Posterior cingulate gyrus (tissue), 11 donors: ENCODE data around the gene KRTAP4-8.
"Not testable (repeated sequence)": the region's sequence is repeated elsewhere in the genome, so short reads cannot be mapped to it uniquely, and the experiment has no call there.

Experiments
- DNase-seq, 10 donors: peaks; one replicate each; pipeline versions ENCODE4 v3.0.0 to v3.0.0-alpha.2; 2020 to 2021; ENCODE audit warnings: mixed read lengths in 3 of 10
- intact Hi-C: fragments of 100-400 bp; cut with DNase I; formaldehyde crosslinking; loops from one replicate; pipeline ENCODE4 v1.15.1; 2023

KRTAP4-8 gene

DNA sequence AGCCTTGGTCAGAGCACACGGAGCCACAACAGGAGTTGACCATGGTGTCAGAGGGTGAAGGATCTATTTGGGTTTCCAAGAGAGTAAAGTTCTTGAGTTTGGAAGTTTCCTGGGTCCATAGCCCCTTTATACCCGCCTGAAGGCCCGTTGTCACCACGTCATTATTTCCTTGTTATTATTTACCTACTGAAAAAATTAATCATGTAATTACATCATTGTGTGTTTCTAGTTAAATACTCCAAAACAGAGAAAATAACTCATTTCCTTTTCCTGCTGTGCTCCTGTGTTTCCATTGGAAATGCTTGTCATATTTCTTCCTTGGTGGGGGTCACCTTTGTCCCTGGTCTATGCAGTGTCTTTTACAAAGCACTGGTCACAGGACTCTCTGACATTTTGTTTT, at the start of gene KRTAP4-8:
Gene KRTAP4-8 (minus strand): TSS at position 101 of the 400 bp plus-strand sequence. CDS start 58 bp downstream, at position 43.
- intact Hi-C loops = no loop called here
- no peak for DNase-seq

DNA sequence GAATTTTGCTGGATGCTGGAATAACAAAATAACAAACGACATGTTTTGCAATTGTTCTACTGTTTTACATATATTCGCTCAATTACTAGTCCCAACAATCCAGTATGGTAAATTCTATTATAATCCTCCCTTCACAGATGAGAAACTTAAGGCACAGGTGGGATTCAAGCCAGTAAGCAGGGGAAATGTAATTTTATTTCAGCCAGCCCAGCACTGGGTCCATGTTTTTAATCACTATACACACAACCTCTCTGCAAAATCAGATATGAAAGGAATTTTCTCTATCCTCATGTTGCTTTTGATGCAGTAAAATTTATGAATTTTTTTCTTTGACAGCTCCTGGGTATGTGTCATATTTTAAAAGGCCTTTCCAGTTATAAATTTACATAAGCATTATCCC, 47.3 kb upstream of the KRTAP4-8 start:
- intact Hi-C loops = no loop called here
- DNase-seq = no peak

DNA sequence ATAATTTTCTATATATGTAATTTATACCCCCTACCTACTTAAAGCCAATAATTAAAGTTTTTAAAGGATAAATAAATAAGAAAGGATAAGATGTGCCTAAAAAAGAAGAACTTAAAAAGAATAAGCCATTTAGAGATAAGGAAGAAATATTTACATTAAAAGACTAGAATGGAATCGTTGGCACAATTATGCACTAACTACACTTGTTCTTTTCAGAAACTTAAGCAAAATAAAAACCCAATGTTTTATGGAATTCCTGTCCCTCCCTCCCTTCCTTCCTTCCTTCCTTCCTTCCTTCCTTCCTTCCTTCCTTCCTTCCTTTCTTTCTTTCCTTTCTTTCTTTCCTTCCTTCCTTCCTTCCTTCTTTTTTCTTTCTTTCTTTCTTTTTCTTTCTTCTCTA, 46.9 kb upstream of the KRTAP4-8 start:
- DNase-seq = no peak
- intact Hi-C loops = no loop called here

DNA sequence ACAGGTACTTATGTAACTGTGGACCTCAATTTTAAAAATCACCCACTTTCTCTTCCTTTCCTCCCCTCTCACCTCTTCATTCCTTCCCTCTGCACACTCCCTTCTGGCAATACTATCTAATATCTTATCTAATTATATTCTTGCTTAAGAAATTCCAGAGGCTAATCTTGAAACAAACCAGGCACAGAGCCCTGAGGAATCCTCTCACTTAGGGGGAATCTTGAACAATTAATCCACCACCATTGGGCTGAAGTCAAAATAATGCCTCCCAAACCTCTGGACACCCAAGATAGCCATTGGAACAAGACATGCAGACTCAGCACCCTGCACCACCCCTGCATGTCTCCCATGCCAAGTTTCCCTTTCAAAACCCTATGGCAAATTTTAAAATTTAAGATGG, 43.4 kb upstream of the KRTAP4-8 start:
- intact Hi-C loops = no loop called here
- DNase-seq = no peak

DNA sequence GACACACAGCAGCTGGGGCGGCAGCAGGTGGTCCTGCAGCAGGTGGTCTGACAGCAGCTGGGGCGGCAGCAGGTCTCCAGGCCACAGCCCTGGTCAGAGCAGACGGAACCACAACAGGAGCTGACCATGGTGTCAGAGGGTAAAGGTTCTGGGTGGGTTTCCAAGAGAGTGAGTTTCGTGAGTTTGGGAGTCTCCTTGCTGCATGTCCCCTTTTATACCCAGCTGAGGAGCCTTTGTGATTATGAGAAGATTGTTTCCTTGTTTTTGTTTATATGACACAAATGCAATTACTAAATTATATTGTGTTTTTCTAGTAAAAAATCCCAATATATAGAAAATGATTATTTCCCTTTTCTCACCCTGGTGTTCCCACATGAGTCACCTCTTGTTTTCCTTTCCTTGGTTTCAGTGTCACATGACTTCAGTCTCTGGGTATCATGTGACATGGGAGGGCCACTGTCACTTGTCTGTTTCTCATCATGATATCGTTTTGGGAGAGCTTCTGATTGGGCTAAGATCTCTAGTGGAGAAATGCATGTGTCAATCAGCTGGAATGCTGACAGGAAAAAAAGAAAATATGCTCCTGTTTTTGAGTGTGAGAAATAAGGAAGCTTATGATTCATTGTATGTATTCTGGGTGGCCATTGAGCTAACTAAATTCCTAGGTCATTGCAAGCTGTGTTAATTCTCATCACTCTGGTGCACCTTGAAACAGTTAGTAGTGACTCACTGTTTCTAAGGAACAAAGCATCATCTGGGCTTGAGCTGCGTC, 42.6 kb upstream of the KRTAP4-8 start, which contains the start of gene KRTAP4-6:
Gene KRTAP4-6 (minus strand): TSS at position 185 of the 772 bp plus-strand sequence. CDS start 57 bp downstream, at position 128.
- intact Hi-C loops = no loop called here
- DNase-seq = no peak

DNA sequence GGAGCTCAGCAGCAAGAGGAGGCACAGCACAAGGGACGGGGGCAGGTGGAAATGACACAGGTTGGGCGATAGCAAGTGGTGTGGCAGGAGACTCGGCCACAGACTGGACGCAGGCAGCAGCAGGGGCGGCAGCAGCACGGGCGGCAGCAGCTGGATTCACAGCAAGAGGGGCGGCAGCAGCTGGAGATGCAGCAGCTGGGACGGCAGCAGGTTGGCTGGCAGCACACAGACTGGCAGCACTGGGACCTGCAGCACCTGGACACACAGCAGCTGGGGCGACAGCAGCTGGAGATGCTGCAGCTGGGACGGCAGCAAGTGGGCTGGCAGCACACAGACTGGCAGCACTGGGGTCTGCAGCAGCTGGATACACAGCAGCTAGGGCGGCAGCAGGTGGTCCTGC, 41.9 kb upstream of the KRTAP4-8 start:
- peak in 1 of 10 donors; percentile 55 for DNase-seq
- intact Hi-C loops = not testable (repeated sequence)

DNA sequence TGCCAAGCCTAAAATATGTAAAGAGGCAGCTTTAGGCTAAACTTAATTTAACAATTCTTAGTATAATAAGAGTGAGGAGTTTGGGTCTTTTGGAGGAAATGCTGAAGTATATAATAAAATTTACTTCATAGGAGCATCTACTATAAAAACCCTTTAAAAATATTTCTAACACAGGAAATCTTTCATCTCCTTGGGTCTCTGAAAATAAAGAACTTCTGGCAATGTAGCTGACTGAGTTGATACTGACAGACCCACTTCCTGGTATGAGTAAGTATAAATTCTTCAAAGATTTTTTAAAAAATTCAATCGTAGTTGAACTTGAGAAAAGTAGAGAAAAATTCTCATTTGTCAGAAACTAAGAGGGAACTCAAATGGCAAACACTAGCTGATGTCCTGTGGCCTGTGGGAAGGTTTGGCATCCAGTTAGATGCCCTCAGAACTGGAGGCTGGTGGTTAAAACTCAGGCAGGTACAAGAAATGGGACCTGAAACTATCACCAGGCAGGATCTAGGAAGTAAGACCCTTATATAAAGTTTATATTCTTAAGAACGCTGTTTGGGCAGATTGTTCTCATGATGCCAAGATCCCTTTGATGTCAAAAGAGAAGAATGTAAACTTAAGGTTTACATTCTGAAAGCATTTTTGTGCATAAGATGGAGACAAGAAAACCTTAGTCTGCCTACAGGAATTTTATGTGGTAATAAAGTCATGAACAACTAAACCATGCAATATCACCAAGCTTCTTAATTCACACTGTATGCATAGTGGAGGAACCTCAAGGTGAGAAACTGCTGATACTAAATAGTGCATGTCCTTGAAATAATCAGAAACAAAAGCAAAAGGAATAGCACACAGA, 36.2 kb upstream of the KRTAP4-8 start:
- DNase-seq = no peak
- intact Hi-C loops = no loop called here

DNA sequence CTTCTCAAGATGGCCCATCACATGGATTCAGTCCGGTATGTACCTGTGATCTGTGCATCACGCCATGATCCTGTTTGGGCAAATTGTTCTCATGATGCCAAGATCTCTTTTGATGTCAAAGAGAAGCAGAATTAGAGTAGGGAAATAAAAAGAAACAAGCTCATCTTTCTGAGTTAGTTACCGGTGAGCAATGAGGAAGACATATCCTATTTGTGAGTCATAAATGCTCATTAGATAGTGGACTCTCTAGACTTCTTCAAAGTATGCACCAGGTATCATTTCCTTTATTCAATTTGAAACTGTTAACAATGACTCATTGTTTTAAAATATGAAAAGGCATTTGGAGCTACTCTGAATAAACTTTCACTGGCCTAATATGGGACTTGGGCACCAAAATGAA, 34.0 kb upstream of the KRTAP4-8 start:
- no peak for DNase-seq
- intact Hi-C loops = no loop called here

DNA sequence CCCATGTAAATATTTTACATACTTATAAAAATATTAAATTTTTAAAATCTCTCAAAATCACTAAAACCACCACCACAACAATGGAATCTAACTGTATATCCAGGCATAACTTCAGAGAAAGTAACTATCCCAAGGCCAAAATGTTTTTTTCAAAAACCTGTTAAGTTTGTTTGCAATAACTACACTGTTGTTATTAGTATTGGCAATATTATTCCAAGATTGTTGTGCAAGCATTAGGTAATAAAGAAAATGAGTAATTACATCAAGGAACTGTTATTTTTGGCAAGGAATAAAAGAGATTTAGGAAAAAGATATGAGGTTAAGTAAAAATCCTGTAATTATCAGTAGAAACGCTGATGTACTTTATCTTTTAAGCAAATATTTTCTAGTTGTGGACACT, 29.4 kb upstream of the KRTAP4-8 start:
- intact Hi-C loops = no loop called here
- no peak for DNase-seq

DNA sequence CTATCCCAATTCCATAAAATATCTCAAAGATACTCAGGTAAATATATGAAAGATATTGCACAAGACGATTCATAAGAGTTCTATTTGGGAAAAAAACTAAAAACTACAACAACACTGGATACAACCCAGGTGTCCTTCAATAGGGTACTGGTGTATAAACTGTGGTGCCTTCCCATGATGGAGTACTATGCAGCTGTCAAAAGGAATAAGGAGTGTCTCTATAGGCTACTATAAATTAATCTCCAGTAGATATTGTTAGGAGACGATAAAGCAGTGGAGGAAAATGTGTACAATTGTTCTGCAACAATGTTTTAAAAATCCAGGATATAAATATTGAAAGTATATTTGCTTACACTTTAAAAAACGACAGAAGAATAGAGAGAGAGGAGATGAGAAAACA, 28.5 kb upstream of the KRTAP4-8 start:
- DNase-seq = no peak
- intact Hi-C loops = no loop called here

DNA sequence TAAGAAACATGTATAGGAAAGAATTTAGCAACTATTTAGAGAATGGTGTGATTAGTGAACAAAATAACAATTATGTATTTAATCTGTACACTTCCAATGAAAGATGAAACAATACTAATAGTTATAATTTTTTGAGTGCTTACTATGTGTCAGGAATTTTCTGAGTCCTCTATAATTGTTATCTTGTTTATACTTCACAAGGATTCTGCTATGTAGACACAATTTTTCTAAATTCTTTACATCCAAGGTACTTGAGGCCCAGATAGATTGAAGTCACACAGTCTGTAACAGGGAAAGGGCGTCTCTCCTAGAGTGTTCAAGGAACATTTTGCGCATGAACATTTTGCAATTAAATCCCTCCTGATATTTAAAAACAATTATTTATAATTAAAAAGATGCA, 27.1 kb upstream of the KRTAP4-8 start:
- intact Hi-C loops = no loop called here
- no peak for DNase-seq

DNA sequence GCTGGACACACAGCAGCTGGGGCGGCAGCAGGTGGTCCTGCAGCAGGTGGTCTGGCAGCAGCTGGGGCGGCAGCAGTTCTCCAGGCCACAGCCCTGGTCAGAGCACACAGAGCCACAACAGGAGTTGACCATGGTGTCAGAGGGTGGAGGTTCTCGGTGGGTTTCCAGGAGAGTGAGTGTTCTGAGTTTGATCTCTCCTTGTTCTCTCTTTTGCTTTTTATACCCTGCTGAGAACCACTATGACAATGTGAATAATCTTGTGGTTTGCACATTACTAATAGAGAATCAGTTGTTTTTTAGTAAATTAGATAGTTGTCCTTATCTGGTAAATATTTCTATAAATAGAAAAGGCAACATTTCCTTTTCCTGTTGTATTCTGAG, 26.0 kb upstream of the KRTAP4-8 start, which contains the start of gene KRTAP4-12:
Gene KRTAP4-12 (minus strand): TSS at position 192 of the 381 bp plus-strand sequence. CDS start 60 bp downstream, at position 132.
- intact Hi-C loops, DNase-seq: not testable (repeated sequence)

DNA sequence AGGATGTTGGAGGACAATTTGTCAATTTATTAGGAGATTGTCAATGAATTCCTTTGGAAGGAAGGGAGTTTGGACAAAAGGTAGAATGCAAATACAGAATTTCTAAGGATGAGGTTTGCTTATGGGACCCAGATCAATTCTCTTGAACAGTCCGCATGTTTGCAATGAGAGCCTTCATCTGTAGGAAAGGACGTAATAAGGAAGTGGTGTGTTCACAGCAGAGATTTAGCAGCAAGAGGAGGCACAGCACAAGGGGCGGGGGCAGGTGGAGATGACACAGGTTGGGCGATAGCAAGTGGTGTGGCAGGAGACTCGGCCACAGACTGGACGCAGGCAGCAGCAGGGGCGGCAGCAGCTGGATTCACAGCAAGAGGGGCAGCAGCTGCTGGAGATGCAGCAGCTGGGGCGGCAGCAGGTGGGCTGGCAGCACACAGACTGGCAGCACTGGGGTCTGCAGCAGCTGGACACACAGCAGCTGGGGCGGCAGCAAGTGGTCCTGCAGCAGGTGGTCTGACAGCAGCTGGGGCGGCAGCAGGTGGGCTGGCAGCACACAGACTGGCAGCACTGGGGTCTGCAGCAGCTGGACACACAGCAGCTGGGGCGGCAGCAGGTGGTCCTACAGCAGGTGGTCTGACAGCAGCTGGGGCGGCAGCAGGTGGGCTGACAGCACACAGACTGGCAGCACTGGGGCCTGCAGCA, 25.5 kb upstream of the KRTAP4-8 start:
- intact Hi-C loops, DNase-seq: not testable (repeated sequence)

DNA sequence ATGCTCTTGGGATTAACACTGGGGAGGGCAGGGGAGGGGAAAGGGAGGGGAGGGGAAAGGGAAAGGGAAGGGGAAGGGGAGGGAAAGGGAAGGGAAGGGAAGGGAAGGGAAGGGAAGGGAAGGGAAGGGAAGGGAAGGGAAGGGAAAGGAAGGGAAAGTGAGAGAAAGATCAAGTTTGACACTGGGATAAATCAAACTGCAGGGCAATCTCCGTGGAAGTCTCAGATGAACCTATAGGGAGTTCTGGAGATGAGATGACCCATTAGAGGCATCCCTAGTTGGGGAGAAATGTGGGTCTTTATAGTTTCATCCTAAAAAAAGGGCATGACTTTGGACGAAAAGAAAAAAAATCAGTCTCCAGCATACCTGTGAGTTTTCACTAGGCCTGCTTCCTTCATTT, 23.8 kb upstream of the KRTAP4-8 start:
- no peak for DNase-seq
- intact Hi-C loops = no loop called here

DNA sequence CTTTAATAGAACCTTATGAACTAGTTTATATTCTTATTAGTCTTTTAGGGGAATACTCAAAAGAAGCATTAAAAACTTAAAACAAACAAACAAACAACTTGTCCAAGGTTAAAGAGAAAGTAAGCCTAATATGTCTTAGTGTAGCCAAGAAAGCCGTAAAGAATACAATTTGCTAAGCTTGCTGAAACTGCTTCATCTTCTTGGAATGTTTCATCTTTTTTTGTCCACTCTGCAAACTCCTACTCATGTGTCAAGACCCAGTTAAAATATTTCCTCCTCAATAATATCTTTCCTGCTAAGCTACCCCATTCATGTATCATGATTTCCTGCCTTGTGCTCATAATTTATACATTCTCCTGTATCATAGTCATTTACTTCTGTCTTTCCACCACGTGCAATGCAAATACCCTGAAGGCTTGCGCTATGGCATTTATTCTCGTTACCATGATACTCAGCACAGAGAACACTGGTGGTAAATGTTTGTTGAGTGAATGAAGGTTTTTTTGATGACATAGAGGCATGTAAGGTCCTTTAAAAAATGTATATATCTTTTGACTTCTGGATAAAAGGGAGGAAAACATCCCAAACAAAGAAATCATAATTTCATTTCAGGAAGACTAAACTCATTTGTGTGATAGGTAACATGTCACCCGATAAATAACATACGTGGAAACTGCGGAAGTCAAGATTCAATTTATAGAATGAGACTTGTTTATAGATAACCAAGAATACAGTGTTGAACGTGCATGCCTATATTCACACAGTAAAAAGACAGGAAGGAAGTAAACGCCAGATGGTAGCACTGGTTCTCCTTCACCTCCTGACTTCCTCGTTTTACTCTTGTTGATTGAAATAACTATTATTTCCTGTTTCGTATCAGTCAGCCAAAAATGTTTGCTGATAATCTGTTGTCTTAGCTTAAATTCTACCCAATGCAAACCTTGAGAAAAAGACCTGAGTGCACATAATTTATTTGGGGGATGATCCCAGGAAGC, 22.1 kb upstream of the KRTAP4-8 start:
- DNase-seq = not testable (repeated sequence)

DNA sequence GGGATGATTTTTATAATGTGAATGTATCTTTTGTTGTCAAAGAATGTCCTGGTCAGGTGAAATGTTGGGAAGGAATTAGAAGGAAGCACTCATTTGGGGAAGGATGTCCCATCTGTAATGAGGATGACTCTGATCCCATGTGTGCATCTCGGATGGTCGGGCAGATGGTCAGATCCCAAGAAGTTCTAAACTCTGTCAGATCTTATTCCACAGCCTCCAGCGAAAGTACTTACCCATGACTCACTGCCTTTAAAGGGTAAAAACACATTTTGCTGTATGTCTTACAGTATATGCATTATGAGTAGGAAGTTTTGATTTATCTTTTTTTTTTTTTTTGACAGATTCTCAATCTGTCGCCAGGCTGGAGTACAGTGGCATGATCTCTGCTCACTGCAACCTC, 20.8 kb upstream of the KRTAP4-8 start:
- intact Hi-C loops = no loop called here
- no peak for DNase-seq

More for the DNA sequence above, 22.1 kb upstream of the KRTAP4-8 start:
- intact Hi-C loops = not testable (repeated sequence)

DNA sequence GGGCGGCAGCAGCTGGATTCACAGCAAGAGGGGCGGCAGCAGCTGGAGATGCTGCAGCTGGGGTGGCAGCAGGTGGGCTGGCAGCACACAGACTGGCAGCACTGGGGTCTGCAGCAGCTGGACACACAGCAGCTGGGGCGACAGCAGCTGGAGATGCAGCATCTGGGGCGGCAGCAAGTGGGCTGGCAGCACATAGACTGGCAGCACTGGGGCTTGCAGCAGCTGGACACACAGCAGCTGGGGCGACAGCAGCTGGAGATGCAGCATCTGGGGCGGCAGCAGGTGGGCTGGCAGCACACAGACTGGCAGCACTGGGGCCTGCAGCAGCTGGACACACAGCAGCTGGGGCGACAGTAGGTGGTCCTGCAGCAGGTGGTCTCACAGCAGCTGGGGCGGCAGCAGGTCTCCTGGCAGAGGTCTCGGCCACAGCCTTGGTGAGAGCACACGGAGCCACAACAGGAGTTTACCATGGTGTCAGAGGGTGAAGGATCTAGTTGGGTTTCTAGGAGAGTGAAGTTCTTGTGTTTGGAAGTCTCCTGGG, 20.0 kb upstream of the KRTAP4-8 start, which contains the start of gene KRTAP4-11:
Gene KRTAP4-11 (minus strand): TSS at position 528 of the 541 bp plus-strand sequence. CDS start 58 bp downstream, at position 470.
- DNase-seq = peak in 1 of 10 donors; percentile 70
- intact Hi-C loops = not testable (repeated sequence)

DNA sequence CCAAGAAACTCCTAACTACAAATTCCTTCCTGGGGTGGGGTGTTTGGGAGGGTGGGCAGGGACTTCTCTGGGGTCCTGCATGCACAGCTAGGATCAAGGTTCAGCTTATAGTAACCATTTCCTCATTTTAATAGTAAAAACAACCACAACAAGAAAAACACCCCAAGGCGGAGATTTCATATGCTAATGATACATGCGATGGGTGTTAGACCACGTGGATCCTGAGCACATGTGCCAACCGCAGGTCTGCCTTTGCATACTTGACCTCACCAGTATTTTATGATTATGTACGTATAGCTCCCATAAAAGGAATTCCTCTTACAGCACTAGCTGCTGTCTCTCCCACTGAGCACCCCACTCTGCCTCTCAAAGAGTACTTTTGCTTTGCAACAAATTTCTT, 18.4 kb upstream of the KRTAP4-8 start:
- no peak for DNase-seq
- intact Hi-C loops = no loop called here
